Kidney tubule cell (primary cell): ENCODE measurements around the gene SIK2.

Experiments used
- DNase-seq: peaks from one replicate; pipeline ENCODE4 v3.0.0-alpha.2; 2018; ENCODE audit warnings: low spot score

Gene SIK2

GRCh38 chr11:111730871-111731591 lies 128.8 kb downstream of the SIK2 start:
- peak; percentile 62 for DNase-seq

DNA sequence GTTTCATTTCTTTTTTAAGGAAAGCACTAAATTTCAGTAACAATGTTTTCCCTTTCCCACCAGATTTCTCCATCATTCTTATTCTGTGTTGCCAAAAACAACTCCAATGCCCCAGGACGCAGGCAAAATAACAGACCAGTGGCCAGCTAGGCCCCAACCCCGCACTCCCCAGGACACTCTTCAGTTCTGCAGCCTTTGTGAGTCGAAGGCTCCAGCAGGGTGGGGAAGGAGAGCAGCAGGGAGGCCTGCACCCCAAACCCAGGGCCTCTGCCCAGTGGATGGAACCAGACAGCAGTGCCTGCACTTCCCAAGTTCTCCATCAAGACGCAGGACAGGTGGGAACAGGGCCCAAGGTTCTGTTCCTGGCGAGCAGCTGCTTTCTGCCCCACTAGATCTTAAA lies 129.6 kb downstream of the SIK2 start:
- no peak for DNase-seq

- peak; percentile 87 for DNase-seq
Observed at GRCh38 chr11:111733016-111733415, 130.8 kb downstream of the SIK2 start.

DNA sequence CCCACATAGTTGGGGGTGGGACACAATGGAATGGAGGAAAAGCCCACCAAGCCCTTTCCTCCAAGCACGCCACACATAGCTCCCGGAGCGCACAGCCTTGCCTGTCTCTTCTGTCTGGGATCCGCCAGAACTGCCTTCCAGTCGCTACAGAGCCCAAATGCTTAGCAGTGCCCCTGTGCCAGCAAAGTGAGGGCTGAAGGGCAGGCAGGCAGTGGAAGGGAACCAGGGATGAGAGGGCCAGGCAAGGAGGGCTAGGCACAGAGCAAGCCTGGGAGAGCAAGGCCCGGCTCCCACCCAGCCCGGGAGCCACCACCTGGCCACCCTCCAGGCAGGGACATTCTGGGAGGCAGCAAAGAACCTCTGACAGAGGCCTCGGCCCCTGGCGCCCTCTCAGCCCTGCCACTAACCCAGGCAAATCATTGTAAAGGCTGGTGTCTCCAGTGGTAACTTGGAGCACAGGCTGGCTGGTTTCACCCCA lies 131.4 kb downstream of the SIK2 start:
- no peak for DNase-seq

DNA sequence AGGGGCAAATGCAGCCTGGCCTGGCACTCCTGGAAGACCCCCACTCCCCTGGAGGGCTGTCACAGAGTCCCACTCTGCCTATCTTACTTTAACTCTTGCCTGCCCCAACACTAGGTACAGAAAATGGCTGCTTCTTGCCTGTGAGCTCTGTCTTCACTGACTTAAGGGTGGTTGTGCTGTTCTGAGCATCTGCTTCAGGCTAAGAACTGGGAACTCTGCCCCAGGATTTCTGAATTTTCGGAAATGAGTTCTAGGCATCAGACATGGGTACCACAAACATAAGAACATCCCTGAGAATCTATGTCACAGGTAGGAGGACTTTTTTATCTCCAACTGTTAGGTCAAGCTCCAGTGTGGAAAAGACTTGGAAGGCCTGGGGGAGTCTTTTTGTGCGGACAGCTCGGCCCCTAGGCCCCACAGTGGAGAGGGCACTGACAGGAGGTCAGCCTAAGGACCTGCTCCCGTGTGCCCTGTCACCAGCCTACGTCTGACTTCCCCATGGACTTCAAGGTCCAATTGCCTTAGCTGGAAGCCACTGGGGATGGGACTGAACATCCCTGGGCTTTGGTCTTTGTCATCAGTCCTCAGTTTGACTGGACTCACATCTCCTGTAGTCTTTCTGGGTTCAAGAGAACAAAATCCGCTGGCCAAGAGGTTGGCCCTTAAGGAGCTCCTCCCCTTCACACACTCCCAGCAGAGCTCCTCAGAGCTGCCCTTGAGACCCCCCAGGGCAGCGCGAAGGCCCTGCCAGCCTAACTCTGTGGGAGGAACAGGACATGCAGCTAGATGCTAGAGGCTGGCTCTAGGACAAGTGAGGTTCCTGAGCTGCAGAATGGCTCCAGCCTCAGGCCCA lies 132.1 kb downstream of the SIK2 start:
- DNase-seq, result no peak

- DNase-seq, result no peak
Observed at GRCh38 chr11:111734954-111735261, 132.7 kb downstream of the SIK2 start.

DNA sequence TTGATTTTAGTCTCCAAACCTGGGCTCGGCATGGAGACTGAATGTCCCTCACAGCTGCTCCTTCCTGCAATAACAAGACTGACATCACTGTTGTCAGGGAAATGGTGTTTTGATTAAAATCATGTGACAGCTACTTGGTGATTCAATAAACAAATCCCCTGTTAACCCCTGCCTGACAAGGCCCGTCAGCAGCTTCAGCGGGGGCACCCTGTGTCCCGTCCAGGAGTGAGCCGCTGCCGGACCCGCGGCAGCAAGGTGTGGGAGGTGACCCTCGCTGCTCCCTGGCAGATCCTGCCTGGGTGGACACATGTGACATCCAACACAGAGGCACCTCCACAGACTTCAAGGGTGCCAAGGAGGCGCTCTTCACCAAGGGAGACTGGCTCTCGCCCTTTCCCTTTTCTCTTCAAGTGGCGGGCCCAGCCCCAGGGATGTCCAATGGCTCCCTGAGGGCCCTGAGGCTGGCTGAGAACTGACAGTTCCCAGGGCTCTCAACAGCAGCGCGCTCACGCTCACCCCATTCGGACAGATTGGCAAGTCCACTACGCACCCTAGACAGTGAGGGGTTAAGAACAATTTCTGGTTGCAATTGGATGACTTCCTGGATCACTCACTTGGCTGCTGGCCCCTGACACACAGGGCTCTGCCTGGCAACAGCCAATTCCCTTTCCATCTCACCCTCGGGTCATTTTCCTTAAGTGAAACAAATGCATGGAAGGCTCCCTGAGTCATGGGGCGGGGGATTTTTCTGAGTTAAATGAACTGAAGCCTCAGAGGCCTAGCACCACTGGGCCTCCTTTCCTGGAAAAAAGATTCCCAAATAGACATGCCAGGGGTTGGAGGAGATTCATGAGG lies 133.2 kb downstream of the SIK2 start:
- DNase-seq, result peak; percentile 99

GRCh38 chr11:111736181-111736590 lies 133.9 kb downstream of the SIK2 start:
- DNase-seq, result no peak

DNA sequence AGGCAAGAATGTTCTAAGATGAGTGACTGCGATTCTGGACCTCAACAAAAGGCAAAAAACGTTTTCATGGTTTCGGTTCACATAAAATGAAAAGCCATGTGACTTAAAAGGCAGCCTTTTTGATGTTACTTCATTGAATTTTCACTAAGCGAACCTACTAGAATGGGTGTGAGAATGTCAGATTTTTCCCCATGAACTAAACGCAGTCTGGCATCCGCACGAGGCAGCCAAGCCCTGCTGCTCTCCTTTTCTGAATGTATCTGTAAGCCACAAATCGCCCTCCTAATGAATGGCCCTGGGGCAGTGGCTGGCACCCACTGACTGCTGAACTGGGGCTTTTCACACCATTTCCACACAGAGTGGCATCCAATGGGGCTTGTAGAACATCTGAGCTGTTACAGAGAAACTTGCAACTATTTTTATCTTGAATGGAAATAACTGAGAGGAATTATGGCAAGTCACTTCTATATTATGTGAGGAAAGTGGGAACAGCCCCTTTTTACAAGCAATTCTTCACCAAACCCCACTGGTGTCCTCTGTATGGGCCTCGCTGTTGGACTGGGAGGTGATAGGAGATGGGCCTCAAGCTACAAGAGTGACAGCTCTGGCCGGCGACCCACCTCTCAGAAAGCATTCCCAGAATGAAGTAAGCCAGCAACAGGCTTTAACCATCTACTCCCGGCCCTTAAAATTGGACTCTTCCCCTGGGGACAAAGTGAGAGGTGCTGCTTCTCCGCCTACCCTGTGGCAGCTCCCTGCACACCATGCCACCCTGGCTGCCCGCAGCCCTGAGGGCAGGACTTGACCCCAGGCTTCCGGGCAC lies 134.6 kb downstream of the SIK2 start:
- no peak for DNase-seq

DNA sequence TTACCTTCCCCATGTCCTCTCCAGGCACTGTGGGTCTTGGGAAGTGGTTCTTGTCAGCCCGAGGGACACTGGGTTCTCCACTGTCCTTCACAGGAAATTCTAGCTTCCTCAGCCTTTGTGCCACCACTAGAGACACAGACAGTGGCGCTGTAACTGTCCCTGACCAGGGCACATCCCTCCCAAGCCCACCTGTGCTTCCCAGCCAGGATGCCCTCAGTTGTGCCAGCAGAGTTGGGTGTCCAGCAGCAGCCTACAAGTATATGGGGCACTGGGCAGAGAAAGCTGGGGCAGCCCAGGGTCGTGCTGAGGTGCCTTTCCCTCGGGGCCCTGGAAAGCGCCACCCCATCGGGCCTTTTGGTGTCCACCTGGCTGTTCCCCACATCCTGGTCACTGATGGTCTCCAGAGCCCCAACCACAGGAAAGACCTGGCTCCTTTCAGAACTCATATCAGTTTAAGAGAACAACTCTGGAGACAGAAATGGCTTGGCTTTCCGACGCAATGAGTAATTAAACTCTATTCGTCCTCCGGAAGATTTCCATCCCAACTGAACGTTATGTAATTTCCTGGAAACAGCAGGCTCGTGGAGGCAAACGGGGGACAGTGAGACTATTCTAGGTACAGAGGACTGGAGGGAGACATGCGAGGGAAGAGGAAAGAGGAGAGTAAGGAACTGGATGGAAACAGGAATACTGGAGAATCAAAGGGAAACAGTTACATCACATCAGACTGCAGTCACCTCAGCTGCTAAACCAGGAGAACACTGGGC lies 135.4 kb downstream of the SIK2 start:
- DNase-seq, result no peak

DNA sequence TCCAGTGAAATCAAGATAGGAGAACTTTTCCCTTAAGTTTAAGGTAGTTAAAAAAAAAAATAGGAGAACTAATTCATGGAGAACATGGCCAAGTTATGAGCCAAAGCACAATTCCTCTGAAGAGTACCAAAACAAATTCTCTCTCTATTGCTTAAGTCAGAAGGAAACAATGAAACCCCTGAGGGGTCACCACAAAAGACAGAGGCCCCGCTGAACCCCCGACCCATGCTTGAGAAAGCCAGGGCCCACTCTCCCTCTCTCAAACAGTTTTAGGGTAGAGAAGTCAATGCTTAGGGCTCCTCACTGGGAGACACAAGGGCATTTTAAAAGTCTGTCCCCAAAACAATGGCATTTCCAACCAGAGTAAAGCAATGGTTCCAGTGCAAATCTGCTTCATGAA lies 137.1 kb downstream of the SIK2 start:
- no peak for DNase-seq

- DNase-seq, result no peak
Observed at GRCh38 chr11:111741751-111742150, 139.5 kb downstream of the SIK2 start.

DNA sequence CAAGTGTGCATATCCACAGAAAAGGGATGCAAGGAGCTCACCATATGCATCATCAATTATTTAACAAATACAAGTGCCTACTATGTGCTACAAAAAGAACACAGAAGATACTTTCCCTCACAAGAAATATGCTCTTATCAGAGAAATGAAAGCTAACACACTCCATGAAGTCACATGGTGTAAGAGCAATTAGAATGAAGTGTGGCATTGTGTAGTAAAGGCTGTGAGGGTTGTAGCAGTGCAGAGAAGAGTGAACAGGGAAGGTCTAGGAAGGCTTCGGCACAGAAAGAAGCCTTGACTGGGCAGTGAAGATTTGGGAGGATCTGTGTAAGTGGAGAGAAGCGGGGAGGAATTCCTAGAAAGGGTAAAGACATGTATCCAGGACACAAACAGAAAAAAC lies 141.5 kb downstream of the SIK2 start:
- DNase-seq, result no peak

GRCh38 chr11:111745719-111746504 lies 143.7 kb downstream of the SIK2 start:
- peak; percentile 47 for DNase-seq

GRCh38 chr11:111748035-111748804 lies 146.0 kb downstream of the SIK2 start:
- no peak for DNase-seq

DNA sequence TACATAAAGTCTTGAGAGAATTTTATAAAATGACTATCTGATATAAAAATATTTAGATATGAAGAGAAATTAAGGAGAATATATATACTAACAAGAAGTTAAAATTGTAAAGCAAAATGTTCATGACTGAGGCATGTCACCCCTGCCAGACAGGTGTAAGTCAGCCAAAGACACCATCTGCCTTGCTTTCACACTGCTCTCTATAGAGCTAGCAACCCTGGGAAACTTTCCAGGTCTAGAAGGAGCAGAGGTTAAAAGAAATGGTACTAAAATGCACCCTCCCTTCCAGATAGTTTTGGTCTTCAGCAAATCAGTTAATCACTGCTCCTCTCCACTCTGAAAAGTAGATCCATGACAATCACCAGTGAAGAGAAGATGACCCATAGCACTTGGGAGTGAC lies 147.4 kb downstream of the SIK2 start:
- DNase-seq, result no peak

DNA sequence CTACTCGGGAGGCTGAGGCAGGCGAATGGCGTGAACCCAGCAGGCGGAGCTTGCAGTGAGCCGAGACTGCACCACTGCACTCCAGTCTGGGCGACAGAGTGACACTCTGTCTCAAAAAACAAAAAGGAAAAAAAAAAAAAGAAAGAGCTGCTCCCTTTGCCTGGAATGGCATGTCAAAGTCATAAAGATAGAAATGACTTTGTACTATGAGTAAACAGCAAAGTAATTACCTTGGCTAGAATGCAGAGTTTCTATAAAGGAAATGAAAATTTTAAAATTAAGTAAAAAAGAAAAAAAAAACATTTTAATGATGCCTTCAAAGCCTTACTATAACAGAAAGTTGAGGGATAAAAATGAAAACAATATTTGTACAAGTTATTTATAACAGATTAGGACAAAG lies 153.8 kb downstream of the SIK2 start:
- no peak for DNase-seq

DNA sequence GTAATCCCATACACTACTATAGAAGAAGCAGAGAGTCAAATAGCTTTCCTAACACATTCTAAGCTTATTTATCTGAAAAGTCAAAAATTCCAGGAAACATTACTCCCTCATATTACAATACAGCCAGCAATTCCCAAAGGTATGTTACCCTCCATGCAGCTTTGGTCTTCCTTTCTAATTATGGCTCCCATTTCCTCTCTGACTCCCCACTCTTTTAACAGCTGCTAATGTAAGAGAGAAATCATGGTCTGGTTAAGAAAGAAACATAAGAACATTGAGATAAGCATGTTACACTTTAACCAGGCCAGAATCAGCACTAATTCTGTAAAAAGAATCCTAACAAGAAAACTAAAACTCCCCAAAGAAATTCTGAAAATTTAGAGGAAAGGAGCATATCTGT lies 157.1 kb downstream of the SIK2 start:
- no peak for DNase-seq

DNA sequence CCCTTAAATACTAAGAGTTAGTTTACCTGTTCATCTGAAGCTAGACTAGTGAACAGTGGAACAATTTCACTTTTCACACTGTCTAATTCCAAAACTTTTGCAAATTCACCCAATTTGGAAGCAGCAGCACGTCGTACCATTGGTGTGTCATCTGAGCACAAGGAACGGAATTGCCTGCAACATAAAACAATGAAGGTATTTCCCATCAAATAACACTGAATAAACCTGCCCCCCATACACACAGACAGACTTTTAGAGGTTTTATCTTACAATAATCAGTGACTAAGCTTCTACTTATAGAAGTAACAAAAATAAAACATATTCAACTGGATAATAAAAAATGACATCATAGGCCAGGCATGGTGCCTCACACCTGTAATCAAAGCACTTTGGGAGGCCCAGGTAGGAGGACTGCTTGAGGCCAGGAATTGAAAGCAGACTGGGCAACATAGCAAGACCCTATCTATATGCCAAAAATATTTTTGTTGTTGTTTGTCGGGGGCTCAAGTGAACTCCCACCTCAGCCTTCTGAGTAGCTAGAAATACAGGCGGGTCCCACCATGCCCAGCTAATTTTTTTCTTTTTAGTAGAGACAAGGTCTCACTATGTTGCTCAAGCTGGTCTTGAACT lies 157.6 kb downstream of the SIK2 start:
- no peak for DNase-seq
